Calu3 (cell line): ENCODE results near the gene PPP1CA. TPM values are rescaled to one million over a fixed set of nuclear protein-coding genes. Genes with fewer than 3 reads are reported as not detected.
A peak's percentile ranks its signal among the peaks of the same experiment; 100 is the strongest.

Experiments
- BruUV-seq: library from RNA; stranded (reverse); fragments of 400-500 nt; replicated peaks from 2 replicates; lab custom pipeline; 2021; lab: Mats Ljungman, UMichigan
- CTCF ChIA-PET: fragments of 300-600 bp; sonication (Branson Sonifier 250); formaldehyde crosslinking; loops from one replicate; lab custom pipeline; 2022; ENCODE audit warnings: antibody characterized with exemption; lab: Charles Lee
- DNase-seq: peaks from one replicate; pipeline ENCODE4 v3.0.0; 2022
- H3K27ac Mint-ChIP-seq: one replicate; pipeline ENCODE4 v1.8.0; 2022; ENCODE audit warnings: mixed read lengths; ENCODE audit not compliant: unreplicated experiment
- H3K27me3 Mint-ChIP-seq: one replicate; pipeline ENCODE4 v1.8.0; 2022; ENCODE audit warnings: mixed read lengths; ENCODE audit not compliant: unreplicated experiment
- H3K36me3 Mint-ChIP-seq: one replicate; pipeline ENCODE4 v1.8.0; 2022; ENCODE audit warnings: mild to moderate bottlenecking, moderate library complexity, mixed read lengths; ENCODE audit not compliant: insufficient read depth, unreplicated experiment
- H3K4me1 Mint-ChIP-seq: one replicate; pipeline ENCODE4 v1.8.0; 2022; ENCODE audit warnings: mild to moderate bottlenecking, low read depth, mixed read lengths; ENCODE audit not compliant: unreplicated experiment
- H3K4me3 Mint-ChIP-seq: one replicate; pipeline ENCODE4 v1.8.0; 2022; ENCODE audit warnings: mild to moderate bottlenecking, low read depth, moderate library complexity, mixed read lengths; ENCODE audit not compliant: unreplicated experiment
- H3K9me3 Mint-ChIP-seq: one replicate; pipeline ENCODE4 v1.8.0; 2022; ENCODE audit warnings: low read depth, mixed read lengths; ENCODE audit not compliant: unreplicated experiment
- CTCF ChIP-seq: fragments of 200-600 bp; IDR thresholded peaks from one replicate; pipeline ENCODE4 v1.8.0; 2022; ENCODE audit warnings: antibody characterized with exemption; ENCODE audit not compliant: unreplicated experiment
- intact Hi-C: fragments of 100-400 bp; cut with micrococcal nuclease; formaldehyde crosslinking; loops from one replicate; pipeline ENCODE4 v1.10.0; 2022; ENCODE audit not compliant: unreplicated experiment
- total RNA-seq: library from RNA; stranded (reverse); gene quantifications from 2 replicates; pipeline ENCODE4 v1.2.3, GENCODE V29; 2022

The PPP1CA gene
- total RNA-seq, 1 experiment from 2014 or later, result 180 TPM

- intact Hi-C loops, result no loop called here
- no peak overlapping the region for H3K27ac Mint-ChIP-seq
- CTCF ChIA-PET, result interaction anchor here (0.6 kb wide), 1 partner anchor 475 kb away, joined by 3 read pairs; no protein-coding TSS in a partner anchor
- peaks cover 4% of the 10 kb centered on the region for H3K36me3 Mint-ChIP-seq
- peaks cover 55% of the 10 kb centered on the region for H3K27me3 Mint-ChIP-seq
- H3K9me3 Mint-ChIP-seq, result no peaks in the 10 kb centered on the region
- BruUV-seq, result no TSS peak
- DNase-seq, result no peak
- H3K4me3 Mint-ChIP-seq, result no peak overlapping the region
- peaks cover under 1% of the 10 kb centered on the region for H3K4me1 Mint-ChIP-seq
- TF ChIP-seq CTCF, result no peak
Observed at GRCh38 chr11:67410984-67411784, 9.5 kb upstream of the PPP1CA start.

DNA sequence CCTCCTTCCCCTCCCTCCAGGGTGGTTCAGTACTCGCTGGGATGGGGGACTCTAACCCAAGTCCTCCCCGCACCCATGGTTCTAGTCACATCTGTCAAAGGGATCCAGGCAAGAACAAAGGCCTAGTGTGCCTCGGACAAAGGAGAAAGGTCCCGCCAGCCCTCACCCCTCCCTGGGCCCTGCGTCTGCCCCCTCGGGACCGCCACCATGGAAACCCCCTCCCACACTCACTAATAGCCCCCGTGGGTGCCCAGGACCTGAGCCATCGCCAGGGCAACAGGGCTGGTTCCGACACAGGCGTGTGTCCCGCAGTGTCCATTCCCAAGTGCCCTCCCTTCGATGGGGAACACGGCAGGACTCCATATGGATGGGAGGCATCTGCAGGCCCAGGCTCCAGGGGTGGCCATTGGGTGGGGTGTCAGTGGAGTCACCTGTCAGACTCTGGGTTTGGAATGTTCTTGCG lies 8.7 kb upstream of the PPP1CA start:
- H3K27ac Mint-ChIP-seq, result no peak overlapping the region
- TF ChIP-seq CTCF, result no peak

GRCh38 chr11:67409781-67410368 lies 8.2 kb upstream of the PPP1CA start:
- CTCF ChIA-PET, result no interaction called here
- BruUV-seq, result no TSS peak

More for the DNA sequence above, 8.7 kb upstream of the PPP1CA start:
- peaks cover 4% of the 10 kb centered on the region for H3K36me3 Mint-ChIP-seq
- H3K27me3 Mint-ChIP-seq, result peaks cover 48% of the 10 kb centered on the region
- H3K9me3 Mint-ChIP-seq, result no peaks in the 10 kb centered on the region
- DNase-seq, result no peak
- H3K4me1 Mint-ChIP-seq, result no peaks in the 10 kb centered on the region
- intact Hi-C loops, result no loop called here
- CTCF ChIA-PET, result no interaction called here
- BruUV-seq, result no TSS peak
- H3K4me3 Mint-ChIP-seq, result no peak overlapping the region

GRCh38 chr11:67409261-67409666 lies 7.6 kb upstream of the PPP1CA start:
- Mint-ChIP-seq H3K4me3 (no peak overlapping the region), H3K27ac (no peak overlapping the region), H3K4me1 (no peaks in the 10 kb centered on the region), H3K36me3 (peaks cover 6% of the 10 kb centered on the region), H3K27me3 (peaks cover 39% of the 10 kb centered on the region), H3K9me3 (no peaks in the 10 kb centered on the region)
- DNase-seq, result no peak
- TF ChIP-seq CTCF, result no peak
- intact Hi-C loops, result no loop called here
- CTCF ChIA-PET, result no interaction called here
- BruUV-seq, result no TSS peak

More at GRCh38 chr11:67409781-67410368, 8.2 kb upstream of the PPP1CA start:
- Mint-ChIP-seq H3K4me3 (no peak overlapping the region), H3K27ac (no peak overlapping the region), H3K36me3 (peaks cover 4% of the 10 kb centered on the region), H3K4me1 (no peaks in the 10 kb centered on the region), H3K9me3 (no peaks in the 10 kb centered on the region), H3K27me3 (peaks cover 42% of the 10 kb centered on the region)
- peak; percentile 43 for DNase-seq
- intact Hi-C loops, result no loop called here
- TF ChIP-seq CTCF, result no peak
